GM19438 (cell line): ENCODE measurements around the gene OR5H14.
"Not testable (repeated sequence)": the region's sequence is repeated elsewhere in the genome, so short reads cannot be mapped to it uniquely, and the experiment has no call there.

Experiments
- ATAC-seq: cut with Tn5 transposase; IDR thresholded peaks from one replicate; pipeline ENCODE4 v1.9.1; 2021; ENCODE audit warnings: low read depth; ENCODE audit not compliant: unreplicated experiment

Gene OR5H14

GRCh38 chr3:98196293-98196692, 49.0 kb downstream of the OR5H14 start:
- ATAC-seq = not testable (repeated sequence)

DNA sequence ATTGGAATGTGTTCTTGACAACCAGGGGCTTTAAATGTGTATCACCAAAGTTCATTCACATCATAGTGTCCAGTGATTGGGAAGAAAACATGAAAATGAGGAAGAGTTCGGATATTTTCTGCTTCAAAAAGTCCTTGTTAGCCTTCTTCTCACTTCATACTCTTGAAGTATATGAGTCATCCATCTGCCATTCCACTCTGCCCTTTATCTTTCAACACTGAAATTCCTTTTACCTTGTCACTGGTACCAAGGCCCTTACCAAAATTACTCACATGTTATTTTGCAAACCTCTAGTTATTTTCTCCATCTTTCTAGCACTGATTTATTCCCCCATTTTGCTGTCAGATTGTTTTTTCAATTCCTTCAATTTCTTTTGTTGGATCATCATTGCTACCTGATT, 51.7 kb downstream of the OR5H14 start:
- ATAC-seq = no peak
